ENCODE results near the gene CERS6.
"Not testable (repeated sequence)": the region's sequence is repeated elsewhere in the genome, so short reads cannot be mapped to it uniquely, and the experiment has no call there.

Gene CERS6

DNA sequence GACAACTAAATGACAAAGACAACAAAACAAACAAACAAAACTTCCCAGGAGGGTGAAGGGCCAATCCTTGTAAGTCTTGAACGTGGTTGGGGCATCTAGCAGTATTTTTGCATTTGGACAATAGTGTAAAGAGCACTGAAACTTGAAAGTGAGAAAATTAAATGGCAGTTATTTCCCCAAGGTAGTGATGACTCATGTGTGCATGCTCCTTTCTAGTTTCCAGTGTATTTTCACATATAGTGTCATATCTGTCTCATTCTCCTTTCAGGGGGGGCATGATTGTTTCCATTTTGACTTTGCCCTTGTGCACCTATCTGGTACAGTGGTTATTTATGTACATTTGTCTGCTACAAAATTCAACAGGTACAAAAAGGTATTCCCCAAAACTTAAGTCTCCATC is 39.5 kb downstream of the CERS6 start:
- peak in 1 of 3 donors; percentile 25 for DNase-seq (ENCODE audit: low read depth in 2 of 3, low spot score in 1 of 3)

DNA sequence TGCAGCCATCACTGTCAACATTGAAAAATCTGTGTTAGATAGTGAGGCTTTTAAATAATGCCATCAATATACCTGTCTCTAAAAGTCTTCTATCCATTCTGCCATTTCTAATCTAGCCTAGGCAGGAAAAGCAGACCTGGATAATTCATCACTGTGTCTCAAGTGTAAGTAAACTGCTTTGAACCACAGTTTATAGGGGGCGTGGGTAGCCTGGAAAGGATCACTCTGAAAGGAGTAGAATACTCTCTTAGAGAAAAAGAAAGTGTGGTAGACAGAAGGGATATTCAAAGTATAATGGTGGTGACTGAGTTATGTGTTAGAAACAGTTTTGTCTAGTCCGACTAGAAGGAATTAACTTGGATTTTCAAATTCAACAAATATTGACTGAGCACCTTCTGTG is 40.8 kb downstream of the CERS6 start:
- DNase-seq (ENCODE audit: low read depth in 2 of 3, low spot score in 1 of 3): no peak

DNA sequence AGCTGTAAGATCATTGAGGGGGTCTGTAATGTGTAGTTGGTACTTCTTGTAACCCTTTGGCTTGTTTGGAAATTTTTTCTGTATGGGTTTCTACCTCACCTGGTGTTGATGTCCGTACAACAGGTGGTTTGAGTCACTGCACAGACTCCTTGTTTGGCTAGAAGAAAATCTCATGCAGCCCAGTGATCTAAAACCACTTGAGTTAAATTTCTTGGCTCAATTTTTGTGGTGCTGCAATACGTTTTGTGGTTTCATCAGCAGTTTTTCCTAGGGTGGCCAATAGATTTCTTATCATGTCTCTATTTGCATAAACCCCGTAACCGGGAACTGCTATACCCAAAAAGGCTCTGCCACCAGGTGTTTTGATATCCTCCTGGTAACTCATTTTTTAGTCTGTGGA is 43.4 kb downstream of the CERS6 start:
- DNase-seq (ENCODE audit: low read depth in 2 of 3, low spot score in 1 of 3): no peak

DNA sequence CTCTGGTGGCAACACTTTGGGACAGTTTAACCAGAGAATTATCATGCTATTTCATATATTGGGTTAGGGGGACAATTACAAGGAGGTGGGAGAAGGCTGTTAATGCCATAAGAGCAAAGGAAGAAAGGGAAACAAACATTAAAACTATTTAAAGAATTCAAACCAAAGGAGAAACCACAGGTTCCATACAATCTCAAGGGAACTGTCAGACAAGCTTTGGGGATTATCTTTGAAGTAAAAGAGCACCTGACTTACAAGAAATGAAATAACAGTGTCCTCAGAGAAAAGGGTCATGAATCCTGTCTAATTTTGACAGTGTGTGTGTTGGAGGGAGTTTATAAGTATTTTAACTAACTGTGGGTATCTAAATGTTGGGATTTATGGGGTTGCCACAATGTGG is 44.4 kb downstream of the CERS6 start:
- no peak for DNase-seq (ENCODE audit: low read depth in 2 of 3, low spot score in 1 of 3)

DNA sequence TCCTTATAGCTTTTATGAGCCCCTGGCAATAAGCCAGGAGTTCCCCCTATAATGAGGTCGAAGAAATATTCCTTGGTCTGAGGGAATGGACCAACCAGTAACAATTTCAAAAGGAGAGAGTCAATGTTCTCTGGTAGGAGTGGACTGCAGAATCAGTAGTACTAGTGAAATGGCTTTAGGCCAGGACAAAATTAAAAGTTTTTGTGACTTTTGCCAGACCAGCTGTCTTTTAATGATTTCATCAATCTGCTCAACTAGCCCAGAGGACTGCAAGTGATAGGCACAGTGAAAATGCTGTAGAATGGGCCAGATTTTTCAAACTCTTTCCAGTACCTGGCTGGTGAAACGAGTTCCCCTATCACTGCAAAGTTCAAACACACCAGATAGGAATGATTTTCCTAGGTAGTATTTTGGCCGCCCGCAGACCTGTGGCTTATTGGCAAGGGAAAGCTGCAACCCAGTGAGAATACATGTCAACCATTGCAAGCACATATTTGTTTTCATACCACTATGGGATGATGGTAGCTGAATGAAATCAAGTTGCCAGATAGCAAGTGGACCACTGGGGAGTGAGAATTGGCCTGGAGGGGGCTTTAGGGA is 45.5 kb downstream of the CERS6 start:
- DNase-seq (ENCODE audit: low read depth in 2 of 3, low spot score in 1 of 3): no peak

DNA sequence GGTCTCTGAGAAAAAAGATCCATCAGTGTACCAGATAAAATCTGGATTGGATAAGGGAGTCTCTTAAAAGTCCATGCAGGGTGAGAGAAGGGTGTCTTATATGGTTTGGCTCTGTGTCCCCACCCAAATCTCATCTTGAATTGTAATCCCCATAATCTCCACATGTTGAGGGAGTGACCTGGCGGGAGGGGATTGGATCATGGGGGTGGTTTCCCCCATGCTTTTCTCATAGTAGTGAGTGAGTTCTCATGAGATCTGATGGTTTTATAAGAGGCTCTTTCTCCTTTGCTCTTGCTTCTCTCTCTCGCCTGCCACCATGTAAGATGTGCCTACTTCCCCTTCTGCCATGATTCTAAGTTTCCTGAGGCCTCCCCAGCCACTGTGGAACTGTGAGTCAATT is 46.8 kb downstream of the CERS6 start:
- not testable (repeated sequence) for DNase-seq (ENCODE audit: low read depth in 2 of 3, low spot score in 1 of 3)

DNA sequence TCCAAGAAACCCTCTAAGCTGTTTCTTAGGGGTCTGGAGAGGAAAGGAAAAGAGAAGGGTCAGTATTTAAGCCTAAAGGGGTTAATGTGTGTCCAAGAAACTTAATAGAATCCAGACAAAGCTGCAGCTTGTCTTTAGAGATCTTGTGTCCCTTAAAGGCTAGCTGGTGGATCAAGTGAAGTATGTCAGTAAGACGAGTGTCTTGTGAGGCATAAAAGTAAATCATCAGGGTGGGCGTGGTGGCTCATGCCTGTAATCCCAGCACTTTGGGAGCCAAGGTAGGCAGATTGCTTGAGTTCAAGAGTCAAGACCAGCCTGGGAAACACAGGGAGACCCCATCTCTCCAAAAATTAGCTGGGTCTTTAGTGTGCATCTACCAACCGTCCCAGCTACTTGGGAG is 47.8 kb downstream of the CERS6 start:
- no peak for DNase-seq (ENCODE audit: low read depth in 2 of 3, low spot score in 1 of 3)

DNA sequence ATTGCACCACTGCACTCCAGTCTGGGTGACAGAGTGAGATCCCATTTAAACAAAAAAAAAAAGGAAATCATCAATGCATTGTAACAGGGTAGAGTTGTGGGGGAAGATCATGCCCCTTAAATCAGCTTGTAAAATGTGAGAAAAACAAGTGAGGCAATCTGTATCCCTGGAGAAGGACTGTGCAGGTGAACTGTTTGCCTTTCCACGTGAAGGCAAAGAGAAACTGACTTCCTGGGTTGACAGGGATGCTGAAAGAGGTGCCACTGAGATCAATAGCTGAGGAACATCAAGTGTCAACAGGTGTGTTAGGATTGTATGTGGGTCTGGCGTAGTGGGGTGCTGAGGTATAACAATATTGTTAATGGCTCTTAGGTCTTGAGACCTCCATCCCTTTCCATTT is 48.3 kb downstream of the CERS6 start:
- DNase-seq (ENCODE audit: low read depth in 2 of 3, low spot score in 1 of 3): no peak

DNA sequence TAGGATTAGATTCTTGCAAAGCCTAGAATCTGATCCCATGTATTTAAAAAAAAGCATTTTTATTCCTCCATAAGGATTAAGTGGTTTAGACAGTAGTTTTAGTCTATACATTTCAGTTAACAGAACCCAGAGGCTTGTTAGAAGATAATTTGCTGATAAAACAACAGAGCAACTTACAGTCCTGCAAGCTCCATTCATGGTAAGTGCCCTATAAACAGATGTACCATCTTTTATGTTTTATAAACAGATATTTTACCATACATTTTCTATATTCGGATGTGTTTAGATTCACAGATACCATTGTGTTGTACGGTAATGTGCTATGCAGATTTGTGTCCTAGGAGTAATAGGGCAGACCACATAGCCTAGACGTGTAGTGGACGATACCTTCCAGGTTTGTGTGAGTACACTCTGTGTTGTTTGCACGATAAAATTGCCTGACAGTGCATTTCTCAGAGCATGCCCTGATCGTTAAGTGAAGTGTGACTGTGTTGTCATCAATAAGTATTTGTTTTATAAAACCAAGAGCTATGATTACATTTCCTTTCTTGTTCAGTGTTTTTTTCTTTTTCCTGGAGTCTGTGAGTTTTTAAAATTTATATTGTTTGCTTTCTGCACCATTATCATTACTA is 54.2 kb downstream of the CERS6 start:
- DNase-seq (ENCODE audit: low read depth in 2 of 3, low spot score in 1 of 3): no peak

DNA sequence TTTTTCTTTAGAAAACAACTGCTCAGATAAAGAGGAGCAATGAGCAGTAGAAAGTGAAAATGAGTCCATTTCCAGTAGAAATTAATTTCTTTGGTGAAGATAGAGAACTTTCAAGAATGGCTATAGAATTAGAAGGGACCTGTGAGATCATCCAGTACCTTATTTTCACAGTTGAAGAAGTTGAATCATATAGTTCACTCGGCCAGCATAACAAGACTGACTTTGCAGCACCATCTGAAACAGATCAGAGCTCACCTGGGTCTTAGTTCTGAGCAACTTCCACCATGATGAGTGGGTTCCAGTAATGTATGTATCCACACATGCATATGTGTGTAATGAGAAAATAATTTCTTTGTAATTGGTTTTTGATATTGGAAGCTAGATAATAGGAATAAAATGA is 58.6 kb downstream of the CERS6 start:
- DNase-seq (ENCODE audit: low read depth in 2 of 3, low spot score in 1 of 3): no peak

DNA sequence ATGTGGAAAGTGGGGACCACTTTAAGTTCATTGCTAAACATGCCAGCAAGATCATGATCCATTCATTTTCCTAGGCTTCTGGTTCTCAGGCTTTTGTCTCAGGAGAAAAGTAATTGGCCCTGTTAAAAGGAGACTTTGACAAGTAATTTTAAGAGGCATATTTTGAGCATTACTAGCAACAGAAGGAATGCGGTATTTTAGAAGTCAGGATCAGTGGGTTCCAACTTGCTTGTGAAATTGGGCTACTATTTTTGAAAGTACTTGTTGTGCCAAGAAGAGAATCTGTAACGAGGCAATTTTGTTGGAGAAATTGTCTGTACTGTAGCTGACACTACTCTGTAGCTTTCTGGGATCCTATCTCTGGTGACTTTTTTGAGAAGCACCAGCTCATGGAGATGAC is 59.4 kb downstream of the CERS6 start:
- no peak for DNase-seq (ENCODE audit: low read depth in 2 of 3, low spot score in 1 of 3)

DNA sequence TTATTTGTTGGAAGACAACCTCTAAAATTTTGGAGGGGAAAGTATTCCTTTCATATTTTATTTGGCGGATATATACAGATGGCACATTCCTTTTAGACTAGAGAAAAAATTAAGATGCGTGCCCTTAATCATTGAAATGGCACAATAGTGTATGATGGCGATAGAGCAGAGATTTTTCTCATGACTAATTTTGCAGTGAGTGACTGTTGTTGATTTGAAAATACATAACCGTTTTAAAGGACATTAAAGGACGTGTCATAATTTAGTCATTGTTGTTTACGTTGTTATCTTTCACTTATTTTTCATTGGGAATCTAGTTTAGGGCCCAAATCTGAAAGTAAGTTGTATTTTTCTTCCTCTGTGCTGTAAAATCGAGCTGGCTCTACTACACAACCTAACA is 61.7 kb downstream of the CERS6 start:
- no peak for DNase-seq (ENCODE audit: low read depth in 2 of 3, low spot score in 1 of 3)

DNA sequence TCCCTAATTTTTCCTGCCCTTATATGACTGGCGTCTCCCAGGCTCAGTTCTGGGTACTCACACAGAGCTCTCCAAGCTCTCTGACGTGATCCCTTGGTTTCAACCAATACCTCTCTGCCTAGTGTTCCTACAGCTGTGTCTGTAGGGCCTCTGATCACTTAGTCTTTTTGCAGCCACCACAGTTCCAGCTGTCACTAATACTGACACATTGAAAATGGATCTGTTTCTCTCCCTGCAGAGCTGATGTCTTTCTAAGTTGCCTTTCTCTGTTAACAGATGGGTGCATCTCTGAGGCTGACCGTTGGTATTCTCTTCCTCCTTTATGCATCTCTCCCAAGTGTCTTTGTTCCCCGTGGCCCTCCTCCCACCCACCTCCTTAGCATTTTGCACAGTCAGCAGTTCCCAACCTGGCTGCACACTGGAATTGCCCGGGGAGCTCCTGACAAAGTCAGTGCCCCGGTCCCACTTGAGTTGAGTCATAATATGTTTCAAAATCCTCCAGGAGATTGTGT is 62.5 kb downstream of the CERS6 start:
- DNase-seq (ENCODE audit: low read depth in 2 of 3, low spot score in 1 of 3): no peak

DNA sequence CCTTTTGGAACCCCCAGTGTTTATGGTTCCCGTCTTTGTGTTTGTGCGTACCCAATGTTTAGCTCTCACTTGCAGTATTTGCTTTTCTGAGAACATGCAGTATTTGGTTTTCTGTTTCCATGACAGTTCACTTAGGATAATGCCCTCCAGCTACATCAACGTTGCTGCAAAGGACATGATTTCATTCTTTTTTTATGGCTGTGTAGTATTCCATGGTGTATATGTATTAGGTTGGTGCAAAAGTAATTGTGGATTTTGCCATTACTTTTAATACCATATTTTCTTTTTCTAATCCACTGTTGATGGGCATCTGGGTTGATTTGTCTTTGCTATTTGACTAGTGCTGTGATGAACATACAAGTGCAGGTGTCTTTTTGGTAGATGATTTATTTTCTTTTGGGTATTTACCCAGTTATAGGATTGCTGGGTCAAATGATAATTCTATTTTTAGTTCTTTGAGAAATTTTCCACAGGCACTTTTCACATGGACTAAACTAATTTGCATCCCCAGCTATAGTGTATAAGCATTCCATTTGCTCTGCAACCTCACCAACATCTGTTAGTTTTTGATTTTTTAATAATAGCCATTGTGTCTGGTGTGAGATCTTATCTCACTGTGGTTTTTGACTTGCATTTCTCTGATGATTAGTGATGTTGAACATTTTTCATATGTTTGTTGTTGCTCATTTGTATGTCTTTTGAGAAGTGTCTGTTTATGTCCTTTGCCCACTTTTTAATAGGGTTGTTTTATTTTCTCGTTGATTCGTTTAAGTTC is 63.6 kb downstream of the CERS6 start:
- no peak for DNase-seq (ENCODE audit: low read depth in 2 of 3, low spot score in 1 of 3)

DNA sequence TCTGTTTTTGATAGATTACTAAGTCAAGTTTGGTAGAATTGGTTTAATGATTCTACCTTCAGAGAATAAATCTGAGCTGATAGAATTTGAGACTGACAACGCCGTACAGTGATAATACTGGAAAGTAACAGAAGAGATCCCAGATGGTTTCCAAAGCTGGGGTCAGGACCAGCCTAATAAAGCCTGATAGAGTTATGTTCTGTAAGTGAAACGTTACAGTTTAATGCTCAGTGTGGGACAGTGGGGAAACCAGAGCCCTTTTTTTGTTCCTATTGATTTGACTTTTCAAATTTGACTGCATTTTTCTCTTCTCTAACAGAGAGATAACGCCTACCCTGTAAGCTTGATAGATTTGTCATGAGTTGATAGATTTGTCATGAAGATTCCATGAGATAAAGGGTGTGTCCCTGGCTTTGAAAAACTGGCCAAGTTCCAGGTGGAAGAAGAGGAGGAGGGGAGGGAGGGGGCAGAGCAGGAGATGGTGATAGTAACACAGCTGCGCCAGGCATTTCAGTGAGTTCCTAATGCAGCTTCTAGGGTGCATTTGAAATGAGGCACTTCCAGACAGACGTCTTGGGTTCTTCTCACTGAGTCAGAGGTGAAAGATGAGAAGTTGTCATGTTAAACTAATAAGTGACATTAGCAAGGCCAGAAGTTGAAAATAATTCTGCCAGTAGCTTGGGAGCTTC is 65.1 kb downstream of the CERS6 start:
- DNase-seq (ENCODE audit: low read depth in 2 of 3, low spot score in 1 of 3): no peak

DNA sequence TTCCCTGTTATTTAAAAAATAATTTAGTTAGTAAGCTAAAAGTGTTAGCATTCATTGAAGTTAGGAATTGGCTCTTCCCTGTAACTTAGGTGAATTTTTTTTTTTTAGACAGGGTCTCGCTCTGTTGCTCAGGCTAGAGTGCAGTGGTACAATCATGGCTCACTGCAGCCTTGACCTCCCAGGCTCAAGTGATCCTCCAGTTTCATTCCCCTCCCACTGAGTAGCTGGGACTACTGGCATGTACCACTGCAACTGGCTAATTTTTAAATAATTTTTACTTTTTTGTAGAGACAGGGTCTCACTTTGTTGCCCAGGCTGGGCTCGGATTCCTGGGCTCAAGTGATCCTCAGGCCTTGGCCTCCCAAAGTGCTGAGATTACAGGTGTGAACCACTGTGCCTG is 66.4 kb downstream of the CERS6 start:
- no peak for DNase-seq (ENCODE audit: low read depth in 2 of 3, low spot score in 1 of 3)

DNA sequence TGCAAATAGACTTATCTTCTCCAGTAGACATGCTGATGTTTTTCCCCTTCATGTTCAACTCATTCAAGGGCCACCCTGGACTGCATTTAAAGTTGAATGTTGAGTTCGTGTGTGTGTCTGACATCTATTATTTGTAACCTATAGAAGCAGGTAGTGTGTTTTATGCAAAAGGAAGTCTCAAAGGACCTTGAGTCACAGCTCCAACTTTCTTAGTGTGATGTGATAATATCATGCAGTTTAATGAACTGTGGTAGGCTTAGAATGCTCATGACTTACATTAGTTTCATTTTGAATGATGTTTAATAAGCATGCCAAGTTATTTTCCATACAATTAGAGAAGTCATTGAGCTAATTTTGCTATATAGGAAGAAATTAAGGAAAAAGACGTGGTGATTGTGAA is 67.9 kb downstream of the CERS6 start:
- no peak for DNase-seq (ENCODE audit: low read depth in 2 of 3, low spot score in 1 of 3)

DNA sequence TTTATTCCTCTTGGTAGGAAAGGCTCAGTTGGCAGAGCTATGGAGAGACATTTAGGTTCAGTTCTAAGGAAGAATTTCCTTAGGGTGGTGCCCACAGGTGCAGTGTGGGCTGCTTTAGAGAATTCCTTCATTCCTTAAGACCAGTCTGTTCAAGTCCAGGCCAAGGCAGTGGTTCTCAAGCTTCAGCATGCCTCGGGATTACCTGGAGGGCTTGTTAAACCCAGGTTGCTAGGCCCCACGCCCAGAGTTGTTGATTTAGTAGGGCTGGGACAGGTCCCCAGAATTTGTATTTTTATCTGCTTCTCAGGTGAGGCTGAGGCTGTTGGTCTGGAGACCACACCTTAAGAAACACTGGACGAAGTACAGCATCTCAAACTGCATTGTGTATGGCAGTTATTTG is 68.9 kb downstream of the CERS6 start:
- DNase-seq (ENCODE audit: low read depth in 2 of 3, low spot score in 1 of 3): no peak

DNA sequence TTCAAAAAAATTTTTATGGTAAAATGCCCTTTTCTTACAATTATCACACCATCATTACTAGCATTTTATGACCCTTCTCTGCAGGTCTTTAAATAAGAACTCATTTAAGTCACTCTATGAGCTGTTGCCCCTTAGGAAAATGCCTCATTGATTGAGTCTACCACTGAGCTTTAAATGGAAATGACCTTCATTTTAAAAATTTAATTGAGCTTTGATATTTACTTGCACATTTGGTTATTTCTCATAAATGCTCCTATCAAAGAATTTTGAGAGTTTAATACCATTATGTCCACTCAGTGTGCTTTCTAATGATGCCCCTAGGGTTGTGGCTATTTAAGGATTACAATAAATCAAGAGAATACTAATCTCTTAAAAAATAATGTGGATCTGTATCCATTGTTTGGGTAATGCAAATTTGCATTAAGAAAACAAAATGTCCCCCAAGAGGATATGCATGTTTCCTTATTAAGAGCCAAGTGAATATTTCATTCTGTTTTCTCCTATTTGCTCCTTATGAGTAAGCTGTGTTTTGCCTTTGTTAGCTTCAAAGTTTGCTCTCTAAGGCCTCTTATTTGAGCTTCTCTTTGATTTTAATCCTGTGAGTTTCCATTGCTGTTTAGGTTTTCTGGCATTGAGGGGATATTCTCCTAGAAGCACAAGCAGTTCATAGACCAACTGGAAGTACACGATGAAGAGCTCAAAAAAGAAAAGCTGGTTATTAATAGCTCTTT is 69.8 kb downstream of the CERS6 start:
- no peak for DNase-seq (ENCODE audit: low read depth in 2 of 3, low spot score in 1 of 3)

DNA sequence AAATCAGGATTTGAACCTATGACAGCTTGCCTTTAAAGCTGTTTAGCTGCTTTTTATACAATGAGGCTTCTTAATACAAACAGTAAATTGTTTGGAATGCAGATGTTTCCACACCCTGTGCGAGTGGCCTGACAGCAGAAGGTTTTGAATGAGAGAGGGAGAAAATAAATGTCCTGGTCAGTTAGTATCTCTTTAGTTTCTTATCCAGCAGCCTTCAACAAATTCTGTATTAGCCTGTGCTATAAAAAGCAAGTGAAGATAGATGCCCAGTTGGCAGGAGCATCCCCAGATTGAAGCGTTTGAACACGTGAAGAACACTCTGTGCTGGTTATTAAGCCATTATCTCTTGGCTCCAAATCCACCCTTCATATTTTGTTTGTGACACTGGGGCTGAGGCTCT is 70.6 kb downstream of the CERS6 start:
- DNase-seq (ENCODE audit: low read depth in 2 of 3, low spot score in 1 of 3): no peak

DNA sequence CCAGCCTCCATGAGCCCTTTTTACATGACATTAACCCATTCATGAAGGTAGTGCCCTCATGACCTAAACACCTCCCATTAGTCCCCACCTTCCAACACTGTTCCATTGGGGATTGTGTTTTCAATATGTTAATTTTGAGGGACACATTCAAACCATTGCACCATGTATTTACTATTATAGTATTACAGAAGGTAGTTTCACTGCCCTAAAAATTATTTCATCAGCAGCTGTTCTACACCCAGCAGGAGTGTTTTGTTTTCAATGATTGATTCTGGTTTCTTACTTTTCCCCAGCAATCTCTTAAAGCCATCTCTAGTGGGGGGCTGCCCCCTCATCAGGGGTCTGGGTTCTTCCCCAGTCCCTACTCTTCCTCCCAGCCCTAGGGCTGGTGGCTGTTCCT is 71.9 kb downstream of the CERS6 start:
- no peak for DNase-seq (ENCODE audit: low read depth in 2 of 3, low spot score in 1 of 3)
